GM18499 (cell line): ENCODE measurements around the gene HSPA12B.

Experiments used
- ATAC-seq: cut with Tn5 transposase; IDR thresholded peaks from one replicate; pipeline ENCODE4 v1.9.1; 2021; ENCODE audit warnings: moderate number of reproducible peaks; ENCODE audit not compliant: insufficient read depth, unreplicated experiment

HSPA12B gene

DNA sequence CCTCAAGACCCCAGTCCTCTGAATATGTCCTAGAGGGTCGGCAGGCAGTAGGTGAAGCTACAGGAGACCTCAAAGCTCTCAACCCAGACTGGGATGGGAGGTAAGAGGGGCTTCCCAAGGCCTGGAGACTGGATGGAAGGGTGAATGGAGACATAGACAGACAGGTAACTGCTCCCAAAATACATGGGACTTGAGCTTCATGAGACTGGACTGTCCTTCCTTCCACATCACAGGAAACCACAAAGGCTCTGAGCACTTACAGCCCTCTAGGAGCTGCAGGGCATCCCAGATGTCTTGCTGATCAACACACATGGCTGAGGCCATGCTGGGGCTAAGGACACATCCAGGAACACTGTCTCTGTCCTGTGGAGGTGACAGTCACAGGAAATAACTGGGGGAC lies 11.6 kb downstream of the HSPA12B start:
- no peak for ATAC-seq

DNA sequence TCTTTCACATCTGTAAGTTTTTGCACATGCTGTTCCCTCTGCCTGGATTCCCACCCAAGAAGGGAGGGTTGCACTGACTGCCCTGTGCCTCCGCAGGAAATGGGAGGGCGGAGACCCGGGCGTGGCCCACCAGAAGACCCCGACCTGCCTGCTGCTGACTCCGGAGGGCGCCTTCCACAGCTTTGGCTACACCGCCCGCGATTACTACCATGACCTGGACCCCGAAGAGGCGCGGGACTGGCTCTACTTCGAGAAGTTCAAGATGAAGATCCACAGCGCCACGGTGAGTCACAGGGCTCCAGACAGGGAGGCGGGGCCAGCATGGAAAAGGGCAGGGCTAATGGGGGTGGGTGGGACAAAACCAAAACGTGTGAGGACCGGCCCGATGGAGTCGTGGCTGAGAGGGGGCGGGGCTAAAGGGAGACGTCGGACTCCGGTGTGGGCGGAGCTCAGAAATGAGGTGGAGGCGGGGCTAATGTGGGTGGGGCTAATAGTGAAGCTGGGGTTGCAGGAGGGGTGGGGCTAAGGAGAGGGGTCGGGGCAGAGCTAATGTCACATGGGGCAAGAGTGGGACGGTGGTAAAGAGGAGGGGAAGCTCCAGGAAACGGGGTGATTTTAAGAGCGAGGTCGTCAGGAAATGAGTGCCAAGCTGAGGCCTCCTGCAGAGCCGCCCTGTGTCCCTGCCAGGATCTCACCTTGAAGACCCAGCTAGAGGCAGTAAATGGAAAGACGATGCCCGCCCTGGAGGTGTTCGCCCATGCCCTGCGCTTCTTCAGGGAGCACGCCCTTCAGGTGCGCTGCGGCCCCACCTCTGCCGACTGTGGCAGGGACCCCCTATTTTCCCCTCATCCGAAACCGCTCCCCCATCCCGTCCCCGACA lies 12.6 kb downstream of the HSPA12B start:
- no peak for ATAC-seq

DNA sequence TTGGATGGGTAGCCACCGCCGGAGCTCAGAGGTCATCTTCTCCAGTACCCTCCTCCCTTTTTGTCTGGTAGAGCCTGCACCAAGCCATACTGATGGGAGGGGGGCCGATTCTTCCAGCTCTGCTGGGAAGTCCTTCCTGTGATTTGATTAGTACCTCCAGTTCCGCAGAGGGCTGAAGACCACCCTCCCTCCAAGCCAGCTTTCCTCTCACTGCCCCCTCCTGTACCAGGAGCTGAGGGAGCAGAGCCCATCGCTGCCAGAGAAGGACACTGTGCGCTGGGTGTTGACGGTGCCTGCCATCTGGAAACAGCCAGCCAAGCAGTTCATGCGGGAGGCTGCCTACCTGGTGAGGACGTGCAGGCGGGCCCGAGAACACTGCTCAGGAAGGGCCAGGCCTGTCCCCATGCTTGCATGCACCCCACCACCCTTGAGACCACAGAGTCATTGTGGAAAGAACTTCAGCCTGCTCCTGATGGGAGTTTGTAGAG lies 13.2 kb downstream of the HSPA12B start:
- no peak for ATAC-seq

DNA sequence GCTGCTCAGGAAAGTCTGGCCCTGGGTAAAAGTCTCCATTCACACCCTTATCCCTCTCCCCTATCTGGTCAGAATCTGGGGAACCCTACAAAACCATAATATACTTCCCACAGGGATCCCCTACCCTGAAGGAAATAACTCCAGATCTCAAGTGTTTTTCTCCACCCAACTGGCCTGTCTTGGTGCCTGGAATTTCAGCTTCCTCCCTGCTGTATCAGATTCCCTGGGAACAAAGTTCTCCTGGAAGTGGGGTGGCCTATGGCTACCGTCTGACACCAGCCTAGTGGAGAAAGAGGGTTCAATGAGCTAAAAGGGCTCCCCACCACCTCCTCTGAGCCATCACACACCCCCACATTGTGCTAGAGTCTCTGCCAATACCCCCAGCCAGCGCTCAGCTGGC lies 15.0 kb downstream of the HSPA12B start:
- ATAC-seq: no peak

DNA sequence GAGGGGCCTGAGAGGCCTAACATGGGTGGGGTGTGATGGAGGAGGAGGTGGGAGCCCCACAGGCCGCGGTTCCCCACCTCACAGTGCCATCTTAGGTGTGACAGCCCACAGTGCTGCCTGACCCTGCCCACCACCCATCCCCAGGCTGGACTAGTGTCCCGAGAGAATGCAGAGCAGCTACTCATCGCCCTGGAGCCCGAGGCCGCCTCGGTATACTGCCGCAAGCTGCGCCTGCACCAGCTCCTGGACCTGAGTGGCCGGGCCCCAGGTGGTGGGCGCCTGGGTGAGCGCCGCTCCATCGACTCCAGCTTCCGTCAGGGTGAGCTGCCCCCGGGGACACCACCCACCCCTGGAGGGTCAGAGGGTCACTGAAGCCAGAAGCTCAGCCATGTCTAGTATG lies 15.6 kb downstream of the HSPA12B start:
- no peak for ATAC-seq

DNA sequence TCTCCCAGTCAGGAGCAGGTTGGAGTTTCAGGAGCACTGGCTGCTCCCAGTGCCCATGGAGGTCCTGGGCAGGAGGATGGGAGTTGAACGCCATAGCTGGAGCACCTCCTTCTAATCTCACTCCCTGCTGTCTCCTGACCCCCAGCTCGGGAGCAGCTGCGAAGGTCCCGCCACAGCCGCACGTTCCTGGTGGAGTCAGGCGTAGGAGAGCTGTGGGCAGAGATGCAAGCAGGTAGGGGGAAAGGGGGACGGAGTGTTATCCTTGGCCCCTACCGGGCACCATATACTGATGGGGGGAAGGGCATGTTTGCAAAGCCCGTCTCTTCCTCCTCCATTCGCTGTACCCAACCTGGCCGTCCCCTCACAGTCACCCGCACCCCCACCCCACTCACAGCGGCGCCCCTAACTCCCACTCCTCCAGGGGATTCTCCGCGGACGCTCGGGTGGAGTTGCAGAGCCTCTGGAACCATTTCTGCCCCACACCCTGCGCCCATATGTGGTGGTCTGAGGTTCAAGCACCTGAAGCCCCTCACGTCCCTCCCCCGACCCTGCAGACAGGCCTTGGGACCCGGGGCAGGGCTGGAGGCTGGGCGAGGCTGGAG lies 16.7 kb downstream of the HSPA12B start:
- ATAC-seq: no peak

DNA sequence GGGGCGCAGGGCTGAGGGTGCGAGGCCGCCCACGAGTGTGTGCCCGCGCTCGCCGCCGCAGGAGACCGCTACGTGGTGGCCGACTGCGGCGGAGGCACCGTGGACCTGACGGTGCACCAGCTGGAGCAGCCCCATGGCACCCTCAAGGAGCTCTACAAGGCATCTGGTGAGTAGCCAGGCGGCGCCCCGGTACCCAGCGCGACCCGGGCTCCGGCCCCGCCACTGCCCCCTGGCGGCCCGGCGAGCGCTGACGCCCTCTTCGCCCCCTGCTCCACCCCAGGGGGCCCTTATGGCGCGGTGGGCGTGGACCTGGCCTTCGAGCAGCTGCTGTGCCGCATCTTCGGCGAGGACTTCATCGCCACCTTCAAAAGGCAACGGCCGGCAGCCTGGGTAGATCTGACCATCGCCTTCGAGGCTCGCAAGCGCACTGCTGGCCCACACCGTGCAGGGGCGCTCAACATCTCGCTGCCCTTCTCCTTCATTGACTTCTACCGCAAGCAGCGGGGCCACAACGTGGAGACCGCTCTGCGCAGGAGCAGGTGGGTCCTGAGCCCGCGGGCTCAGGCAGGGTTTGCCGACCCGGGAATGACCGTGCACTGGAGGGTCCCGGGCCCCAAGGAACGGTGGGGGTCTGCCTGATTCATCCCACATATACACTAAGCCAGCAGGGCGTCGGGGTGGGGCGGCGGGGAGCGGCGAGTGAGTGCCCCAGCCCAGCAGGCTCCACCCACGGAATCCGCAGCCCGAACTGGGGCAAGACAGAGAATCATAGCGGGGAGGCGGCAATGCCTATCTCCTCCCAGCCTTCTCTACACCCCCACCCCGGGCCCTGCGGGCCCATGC lies 17.4 kb downstream of the HSPA12B start:
- no peak for ATAC-seq

DNA sequence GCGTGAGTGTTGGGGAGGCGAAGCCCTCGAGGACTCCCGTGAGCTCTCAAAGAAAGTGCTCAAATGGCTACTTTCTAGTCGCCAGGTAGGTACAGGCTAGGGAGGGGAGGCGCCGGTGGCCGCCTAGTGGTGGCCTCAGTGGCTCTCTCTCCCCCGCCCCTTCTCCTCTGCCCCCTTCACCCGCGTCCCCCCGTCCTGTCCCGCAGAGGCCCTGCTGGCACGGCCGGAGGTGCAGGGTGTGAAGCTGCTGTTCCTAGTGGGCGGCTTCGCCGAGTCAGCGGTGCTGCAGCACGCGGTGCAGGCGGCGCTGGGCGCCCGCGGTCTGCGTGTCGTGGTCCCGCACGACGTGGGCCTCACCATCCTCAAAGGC lies 18.8 kb downstream of the HSPA12B start:
- no peak for ATAC-seq

DNA sequence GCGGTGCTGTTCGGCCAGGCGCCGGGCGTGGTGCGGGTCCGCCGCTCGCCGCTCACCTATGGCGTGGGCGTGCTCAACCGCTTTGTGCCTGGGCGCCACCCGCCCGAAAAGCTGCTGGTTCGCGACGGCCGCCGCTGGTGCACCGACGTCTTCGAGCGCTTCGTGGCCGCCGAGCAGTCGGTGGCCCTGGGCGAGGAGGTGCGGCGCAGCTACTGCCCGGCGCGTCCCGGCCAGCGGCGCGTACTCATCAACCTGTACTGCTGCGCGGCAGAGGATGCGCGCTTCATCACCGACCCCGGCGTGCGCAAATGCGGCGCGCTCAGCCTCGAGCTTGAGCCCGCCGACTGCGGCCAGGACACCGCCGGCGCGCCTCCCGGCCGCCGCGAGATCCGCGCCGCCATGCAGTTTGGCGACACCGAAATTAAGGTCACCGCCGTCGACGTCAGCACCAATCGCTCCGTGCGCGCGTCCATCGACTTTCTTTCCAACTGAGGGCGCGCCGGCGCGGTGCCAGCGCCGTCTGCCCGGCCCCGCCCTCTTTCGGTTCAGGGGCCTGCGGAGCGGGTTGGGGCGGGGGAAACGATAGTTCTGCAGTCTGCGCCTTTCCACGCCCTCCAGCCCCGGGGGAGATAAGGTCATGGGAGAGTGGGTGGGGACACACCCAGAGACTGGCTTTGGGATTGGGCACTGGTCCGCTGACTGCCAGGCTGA lies 19.3 kb downstream of the HSPA12B start:
- no peak for ATAC-seq

DNA sequence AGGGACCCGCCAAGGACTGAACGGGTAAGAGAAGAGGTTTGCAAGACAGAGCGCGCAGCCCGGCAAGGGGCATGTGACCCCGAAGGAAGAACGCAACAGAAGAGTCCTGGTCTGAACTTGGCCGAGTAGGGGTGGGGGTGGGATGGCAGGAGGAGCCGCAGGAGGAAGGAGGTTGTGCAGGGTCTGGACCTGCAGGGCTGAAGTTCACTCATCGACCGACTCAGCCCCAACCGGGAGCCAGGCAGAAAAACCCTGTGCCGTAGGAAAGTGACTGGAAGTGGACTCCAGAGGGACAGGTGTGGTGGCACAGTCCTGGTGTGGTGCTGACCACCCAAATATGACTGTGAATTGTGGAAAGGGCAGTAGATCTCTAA lies 19.9 kb downstream of the HSPA12B start:
- ATAC-seq: no peak

DNA sequence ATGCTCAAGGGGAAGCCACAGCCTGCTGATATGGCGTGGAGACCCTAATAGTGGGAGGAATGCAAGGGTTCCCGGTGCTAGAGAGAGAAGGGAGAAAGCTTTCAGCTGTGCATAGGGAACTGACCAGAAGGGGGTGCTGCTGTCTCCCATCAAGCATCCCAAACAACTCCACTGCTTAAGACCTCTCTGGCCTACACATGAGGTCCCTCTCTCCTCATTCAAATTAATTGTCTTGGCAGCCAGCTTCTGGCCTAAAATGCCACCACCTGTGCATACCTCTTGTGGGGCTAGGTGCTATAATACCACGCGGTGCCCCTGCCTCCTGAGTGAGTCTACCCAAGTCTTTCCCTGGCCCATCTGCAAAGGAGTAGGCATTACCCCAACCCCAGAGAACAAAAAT lies 20.6 kb downstream of the HSPA12B start:
- no peak for ATAC-seq

DNA sequence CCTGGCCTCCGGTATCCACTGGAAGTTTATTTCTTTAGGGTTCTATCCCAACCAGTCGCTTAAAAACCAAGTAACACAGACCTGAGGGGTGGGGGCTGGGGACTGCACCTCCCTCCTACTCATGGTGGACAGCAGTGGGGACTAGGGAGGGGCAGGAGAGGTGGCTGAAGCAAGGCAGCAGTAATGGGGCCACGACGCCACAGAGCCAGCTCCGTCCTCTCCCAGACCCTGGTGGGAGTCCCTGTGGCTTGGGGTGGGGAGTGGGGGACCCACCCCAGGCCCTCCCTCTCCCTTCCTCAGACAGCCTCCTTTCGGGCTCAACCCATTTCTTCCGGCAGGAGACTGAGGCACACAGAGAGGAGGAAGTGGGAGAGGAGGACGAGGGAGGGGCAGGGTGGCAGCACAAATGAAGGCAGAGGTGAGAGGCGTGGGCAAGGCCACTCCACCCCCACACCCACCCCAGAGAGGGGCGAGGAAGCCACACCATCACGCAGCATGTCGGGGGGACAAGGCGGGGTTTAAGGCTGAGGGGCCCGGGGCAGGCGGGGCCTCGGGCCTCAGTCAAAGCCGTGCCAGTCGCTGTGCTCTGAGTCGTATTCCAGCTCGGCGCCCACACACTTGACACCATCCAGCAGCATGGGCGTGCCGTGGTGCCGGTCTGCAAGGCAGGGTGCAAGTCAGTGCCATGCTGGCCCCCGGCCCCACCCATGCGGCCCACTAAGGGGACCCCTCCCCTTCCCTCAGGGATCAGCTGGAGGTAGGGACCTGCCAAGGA lies 21.2 kb downstream of the HSPA12B start:
- ATAC-seq: no peak

DNA sequence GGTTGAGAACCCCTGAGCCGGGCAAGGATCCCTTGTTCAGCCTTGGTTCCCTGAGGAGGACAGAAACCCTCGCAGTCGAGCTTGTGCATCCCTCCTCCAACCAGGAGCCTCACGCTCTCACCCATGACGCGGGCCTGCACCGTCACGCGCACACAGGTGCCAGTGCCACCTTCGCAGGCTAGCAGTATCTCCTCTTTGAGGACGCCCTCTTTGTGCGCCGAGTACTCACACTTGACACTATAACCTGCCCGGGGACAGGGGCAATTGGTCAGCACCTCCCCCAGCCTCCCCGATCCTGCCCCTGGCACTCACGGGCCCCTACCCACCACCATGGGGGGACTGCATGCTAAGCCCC lies 21.8 kb downstream of the HSPA12B start:
- ATAC-seq: no peak

DNA sequence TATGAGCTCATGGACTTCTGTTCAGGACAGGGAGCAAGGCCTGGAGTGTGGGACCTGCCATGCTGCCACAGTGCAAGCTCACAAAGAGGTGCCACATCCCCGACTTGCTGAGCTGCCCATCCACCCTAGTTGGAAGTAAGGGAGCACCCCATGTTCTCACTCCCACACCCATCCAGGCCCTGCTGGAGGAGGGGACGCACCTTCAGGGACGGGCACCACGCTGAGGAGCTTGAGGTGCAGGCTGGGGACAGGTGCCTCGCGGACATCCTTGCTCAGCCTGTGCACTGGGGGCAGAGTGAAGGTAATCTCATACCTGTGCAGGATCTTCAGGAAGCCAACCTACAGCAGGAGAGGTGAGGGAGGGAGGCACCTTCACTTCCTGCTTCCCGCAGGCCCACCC lies 22.8 kb downstream of the HSPA12B start:
- ATAC-seq: no peak

DNA sequence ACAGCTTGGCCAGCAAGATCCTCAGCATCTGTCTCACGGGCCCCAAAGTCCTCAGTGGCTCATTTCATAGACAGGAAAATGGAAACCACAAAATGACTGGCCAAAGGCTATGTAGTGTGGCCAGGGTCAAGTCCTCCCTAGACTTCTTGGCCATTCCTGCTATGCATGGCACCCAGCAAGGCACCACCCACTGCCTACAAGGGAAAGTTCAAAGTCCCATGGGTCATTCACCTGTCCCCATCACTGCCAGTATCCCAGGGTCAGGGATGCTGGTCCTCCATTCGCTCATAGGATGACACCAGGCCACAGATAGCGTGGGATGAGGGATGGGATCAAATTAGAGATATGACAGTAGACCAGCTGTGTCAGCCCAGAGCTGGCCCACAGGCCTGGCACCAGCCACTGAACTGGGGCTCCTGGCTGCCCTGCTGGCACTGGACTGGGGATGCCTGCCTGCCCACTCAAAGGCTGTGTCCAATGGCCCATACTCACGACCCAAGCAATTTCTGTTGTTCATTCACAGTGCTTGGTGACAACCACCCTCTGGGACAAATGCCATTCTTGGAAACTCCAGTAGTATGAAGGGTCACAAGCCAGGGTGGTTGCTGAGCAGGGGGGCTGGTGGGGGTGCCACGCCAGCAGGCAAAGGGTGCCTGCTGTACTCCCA lies 23.5 kb downstream of the HSPA12B start:
- no peak for ATAC-seq

DNA sequence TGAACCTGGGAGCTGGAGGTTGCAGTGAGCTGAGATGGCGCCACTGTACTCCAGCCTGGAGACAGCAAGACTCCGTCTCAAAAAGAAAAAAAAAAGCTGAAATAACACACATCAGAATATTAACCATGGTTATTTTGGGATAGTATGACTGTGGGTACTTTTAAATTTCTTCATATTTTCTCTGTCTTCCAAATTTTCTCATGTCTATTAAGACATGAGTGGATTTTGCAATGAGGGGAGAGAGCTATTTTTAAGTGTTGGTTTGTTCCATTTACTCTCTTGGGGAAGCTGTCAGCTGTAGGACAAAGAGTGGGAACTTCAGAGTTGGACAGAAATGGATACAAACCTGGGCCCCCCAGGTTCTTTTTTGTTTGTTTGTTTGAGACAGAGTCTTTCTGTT lies 24.8 kb downstream of the HSPA12B start:
- ATAC-seq: no peak

DNA sequence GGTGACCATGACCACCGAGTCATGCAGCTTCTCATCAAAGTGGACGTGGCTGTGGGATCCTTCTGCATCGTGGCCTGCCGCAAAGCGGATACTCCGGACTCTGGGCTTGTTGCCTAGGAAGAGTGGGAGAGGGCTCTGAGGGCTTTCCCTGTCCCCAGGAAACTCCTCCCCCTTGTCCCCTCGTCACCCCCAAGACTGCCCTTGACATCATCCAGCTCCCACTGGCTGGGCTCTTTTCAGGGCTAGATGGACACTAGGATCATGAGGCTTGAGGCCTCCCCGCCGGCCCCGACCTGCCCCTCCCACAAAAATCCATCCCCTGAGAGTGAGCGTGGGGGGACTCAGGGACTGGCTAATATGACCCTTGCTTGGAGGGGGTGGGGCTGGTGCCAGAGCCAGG lies 26.1 kb downstream of the HSPA12B start:
- ATAC-seq: no peak

DNA sequence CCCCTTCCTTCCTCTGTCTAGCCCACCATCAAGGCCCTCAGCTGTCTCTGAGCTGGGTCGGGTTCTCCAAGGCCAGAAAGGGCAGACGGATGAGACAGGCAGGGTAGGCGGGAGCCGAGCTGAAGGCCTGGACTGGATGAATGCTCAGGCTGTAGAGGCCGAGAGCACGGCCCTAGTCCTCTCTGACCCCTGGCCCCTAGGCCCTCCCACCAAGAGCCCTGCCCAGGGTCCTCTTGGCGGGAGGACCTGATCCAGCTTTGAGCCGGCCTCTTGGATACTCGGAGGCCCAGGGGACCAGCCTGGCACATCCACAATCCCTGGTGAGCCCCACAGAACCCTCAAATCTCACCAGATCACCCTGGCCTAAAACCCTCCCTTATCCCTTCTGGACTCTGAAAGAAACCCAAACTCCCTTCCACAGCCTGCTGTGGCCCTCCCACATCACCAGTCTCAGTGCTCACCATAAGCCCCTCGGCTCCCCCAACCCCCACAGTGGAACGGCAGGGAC lies 26.9 kb downstream of the HSPA12B start:
- no peak for ATAC-seq

DNA sequence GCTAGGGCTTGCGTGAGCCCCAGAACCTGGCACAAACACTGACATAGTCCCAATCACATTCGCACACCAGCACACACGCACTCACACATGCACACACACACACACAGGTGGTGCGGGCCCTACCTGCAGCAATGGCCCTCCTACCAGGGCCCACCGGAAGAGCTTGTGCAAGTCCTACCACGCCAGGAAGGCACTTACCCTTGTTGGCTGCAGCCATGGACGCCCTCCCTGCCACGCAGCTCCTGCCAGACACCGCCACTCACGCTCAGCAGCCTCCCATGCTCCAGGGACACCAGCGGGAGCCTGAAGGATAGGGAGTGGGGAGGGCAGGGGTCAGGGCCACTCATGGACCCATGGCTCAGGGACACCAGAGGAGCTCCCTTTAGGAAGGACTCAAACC lies 27.4 kb downstream of the HSPA12B start:
- no peak for ATAC-seq
